ENCODE measurements around the gene SLC34A1. TPM values are rescaled to one million over a fixed set of nuclear protein-coding genes. Genes with fewer than 3 reads are reported as not detected.

SLC34A1 gene
- total and polyA plus RNA-seq, 4 donors, result 0.23 to 1.0 (median 0.47) TPM

- TF ChIP-seq, protein P1, sequence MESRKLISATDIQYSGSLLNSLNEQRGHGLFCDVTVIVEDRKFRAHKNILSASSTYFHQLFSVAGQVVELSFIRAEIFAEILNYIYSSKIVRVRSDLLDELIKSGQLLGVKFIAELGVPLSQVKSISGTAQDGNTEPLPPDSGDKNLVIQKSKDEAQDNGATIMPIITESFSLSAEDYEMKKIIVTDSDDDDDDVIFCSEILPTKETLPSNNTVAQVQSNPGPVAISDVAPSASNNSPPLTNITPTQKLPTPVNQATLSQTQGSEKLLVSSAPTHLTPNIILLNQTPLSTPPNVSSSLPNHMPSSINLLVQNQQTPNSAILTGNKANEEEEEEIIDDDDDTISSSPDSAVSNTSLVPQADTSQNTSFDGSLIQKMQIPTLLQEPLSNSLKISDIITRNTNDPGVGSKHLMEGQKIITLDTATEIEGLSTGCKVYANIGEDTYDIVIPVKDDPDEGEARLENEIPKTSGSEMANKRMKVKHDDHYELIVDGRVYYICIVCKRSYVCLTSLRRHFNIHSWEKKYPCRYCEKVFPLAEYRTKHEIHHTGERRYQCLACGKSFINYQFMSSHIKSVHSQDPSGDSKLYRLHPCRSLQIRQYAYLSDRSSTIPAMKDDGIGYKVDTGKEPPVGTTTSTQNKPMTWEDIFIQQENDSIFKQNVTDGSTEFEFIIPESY (IDR thresholded peaks at IDR 0.05), result no peak
- TF ChIP-seq NR2F2 (IDR thresholded peaks at IDR 0.05) (no peak), TAF1 (conservative IDR thresholded peaks at IDR 0.05) (peak; percentile 31), HNF4A (conservative IDR thresholded peaks at IDR 0.05) (peak; percentile 30 to 33), JUND (IDR thresholded peaks at IDR 0.05) (peak; percentile 26 to 61), EGR1 (IDR thresholded peaks at IDR 0.05; ENCODE audit: low read depth in 2 of 2) (peak; percentile 82 to 89), REST (IDR thresholded peaks at IDR 0.05) (peak; percentile 86), HNF4G (IDR thresholded peaks at IDR 0.05) (no peak), RAD21 (IDR thresholded peaks at IDR 0.05) (peak in 1 of 2 donors; percentile 23), FOXA2 (IDR thresholded peaks at IDR 0.05) (no peak), YY1 (IDR thresholded peaks at IDR 0.05) (peak; percentile 58), SP1 (IDR thresholded peaks at IDR 0.05) (peak; percentile 72), FOXA1 (IDR thresholded peaks at IDR 0.05) (no peak), GABPA (IDR thresholded peaks at IDR 0.05 in 1 of 2, conservative IDR thresholded peaks at IDR 0.05 in 1 of 2) (peak in 1 of 2 donors; percentile 31), RXRA (IDR thresholded peaks at IDR 0.05) (peak; percentile 27 to 42)
- TF ChIP-seq, protein P2, sequence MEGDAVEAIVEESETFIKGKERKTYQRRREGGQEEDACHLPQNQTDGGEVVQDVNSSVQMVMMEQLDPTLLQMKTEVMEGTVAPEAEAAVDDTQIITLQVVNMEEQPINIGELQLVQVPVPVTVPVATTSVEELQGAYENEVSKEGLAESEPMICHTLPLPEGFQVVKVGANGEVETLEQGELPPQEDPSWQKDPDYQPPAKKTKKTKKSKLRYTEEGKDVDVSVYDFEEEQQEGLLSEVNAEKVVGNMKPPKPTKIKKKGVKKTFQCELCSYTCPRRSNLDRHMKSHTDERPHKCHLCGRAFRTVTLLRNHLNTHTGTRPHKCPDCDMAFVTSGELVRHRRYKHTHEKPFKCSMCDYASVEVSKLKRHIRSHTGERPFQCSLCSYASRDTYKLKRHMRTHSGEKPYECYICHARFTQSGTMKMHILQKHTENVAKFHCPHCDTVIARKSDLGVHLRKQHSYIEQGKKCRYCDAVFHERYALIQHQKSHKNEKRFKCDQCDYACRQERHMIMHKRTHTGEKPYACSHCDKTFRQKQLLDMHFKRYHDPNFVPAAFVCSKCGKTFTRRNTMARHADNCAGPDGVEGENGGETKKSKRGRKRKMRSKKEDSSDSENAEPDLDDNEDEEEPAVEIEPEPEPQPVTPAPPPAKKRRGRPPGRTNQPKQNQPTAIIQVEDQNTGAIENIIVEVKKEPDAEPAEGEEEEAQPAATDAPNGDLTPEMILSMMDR (IDR thresholded peaks at IDR 0.05; ENCODE audit: low read depth, low read length, missing input control), result no peak
- TF ChIP-seq, protein P3, sequence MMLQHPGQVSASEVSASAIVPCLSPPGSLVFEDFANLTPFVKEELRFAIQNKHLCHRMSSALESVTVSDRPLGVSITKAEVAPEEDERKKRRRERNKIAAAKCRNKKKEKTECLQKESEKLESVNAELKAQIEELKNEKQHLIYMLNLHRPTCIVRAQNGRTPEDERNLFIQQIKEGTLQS (IDR thresholded peaks at IDR 0.05), result peak; percentile 17
- TF ChIP-seq, protein P4, sequence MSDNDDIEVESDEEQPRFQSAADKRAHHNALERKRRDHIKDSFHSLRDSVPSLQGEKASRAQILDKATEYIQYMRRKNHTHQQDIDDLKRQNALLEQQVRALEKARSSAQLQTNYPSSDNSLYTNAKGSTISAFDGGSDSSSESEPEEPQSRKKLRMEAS (IDR thresholded peaks at IDR 0.05), result peak; percentile 11
- H3K27me3 ChIP-seq (ENCODE audit: control insufficient read depth in 4 of 4, insufficient read depth in 4 of 4, low read length in 3 of 4), result no peaks in the 10 kb centered on the region
- 58% methylated on average over 3 of the region's 3 CpGs for WGBS
- H3K36me3 ChIP-seq (ENCODE audit: control insufficient read depth in 4 of 4, insufficient read depth in 3 of 4, low read depth in 1 of 4, low read length in 3 of 4), result peaks cover 0 to 2% (median 0%) of the 10 kb centered on the region in 4 donors
- H3K4me1 ChIP-seq (ENCODE audit: control insufficient read depth in 4 of 4, insufficient read depth in 4 of 4, low read length in 3 of 4), result peaks cover 23 to 75% (median 60%) of the 10 kb centered on the region in 4 donors
- no peaks in the 10 kb centered on the region for H3K9me3 ChIP-seq (ENCODE audit: control insufficient read depth in 4 of 4, low read length in 3 of 4)
- peak overlapping the region in 2 of 3 donors; percentile 1 to 30 for H3K4me3 ChIP-seq (ENCODE audit: low read depth in 1 of 3, low read length in 3 of 3)
- H3K27ac ChIP-seq (ENCODE audit: low read depth in 1 of 2, low read length in 2 of 2), result peak overlapping the region; percentile 81 to 93
- no peak for DNase-seq (ENCODE audit: low spot score)
- peak overlapping the region in 1 of 2 donors; percentile 27 for H3K9ac ChIP-seq (ENCODE audit: low read depth in 1 of 2, low read length in 2 of 2)
Measured at GRCh38 chr5:177354256-177354655, 30.0 kb upstream of the SLC34A1 start.
